IPS DF 6.9 (cell line): ENCODE data around the gene C6.

Source experiments
- DNase-seq: peaks from one replicate; pipeline ENCODE4 v3.0.0-alpha.2; 2013; ENCODE audit warnings: low read depth, low spot score
- H3K27ac ChIP-seq: one replicate; pipeline ENCODE4 v1.5.1; 2013; ENCODE audit warnings: low read length, control low read depth
- H3K27me3 ChIP-seq: 2 replicates; pipeline ENCODE4 v1.6.1; 2013; ENCODE audit warnings: mild to moderate bottlenecking, low read length; ENCODE audit not compliant: control insufficient read depth, insufficient read depth
- H3K36me3 ChIP-seq: 2 replicates; pipeline ENCODE4 v1.6.1; 2013; ENCODE audit warnings: low read length; ENCODE audit not compliant: control insufficient read depth, insufficient read depth
- H3K4me1 ChIP-seq: 2 replicates; pipeline ENCODE4 v1.6.1; 2013; ENCODE audit warnings: low read length; ENCODE audit not compliant: control insufficient read depth, insufficient read depth
- H3K4me3 ChIP-seq: 2 replicates; pipeline ENCODE4 v1.5.1; 2013; ENCODE audit warnings: mild to moderate bottlenecking, low read length
- H3K9me3 ChIP-seq: 2 replicates; pipeline ENCODE4 v1.6.1; 2013; ENCODE audit warnings: low read length, inconsistent platforms; ENCODE audit not compliant: control insufficient read depth, insufficient read depth
- WGBS: extraction: QIAGEN DNeasy Blood & Tissue Kit; methylation state at CpG from one replicate; pipeline ENCODE4 v1.1.7; 2013; ENCODE audit warnings: mixed read lengths, missing lambda C conversion rate; ENCODE audit not compliant: insufficient read length, insufficient coverage; 5-methylcytosine and 5-hydroxymethylcytosine counted together

Gene C6

DNA sequence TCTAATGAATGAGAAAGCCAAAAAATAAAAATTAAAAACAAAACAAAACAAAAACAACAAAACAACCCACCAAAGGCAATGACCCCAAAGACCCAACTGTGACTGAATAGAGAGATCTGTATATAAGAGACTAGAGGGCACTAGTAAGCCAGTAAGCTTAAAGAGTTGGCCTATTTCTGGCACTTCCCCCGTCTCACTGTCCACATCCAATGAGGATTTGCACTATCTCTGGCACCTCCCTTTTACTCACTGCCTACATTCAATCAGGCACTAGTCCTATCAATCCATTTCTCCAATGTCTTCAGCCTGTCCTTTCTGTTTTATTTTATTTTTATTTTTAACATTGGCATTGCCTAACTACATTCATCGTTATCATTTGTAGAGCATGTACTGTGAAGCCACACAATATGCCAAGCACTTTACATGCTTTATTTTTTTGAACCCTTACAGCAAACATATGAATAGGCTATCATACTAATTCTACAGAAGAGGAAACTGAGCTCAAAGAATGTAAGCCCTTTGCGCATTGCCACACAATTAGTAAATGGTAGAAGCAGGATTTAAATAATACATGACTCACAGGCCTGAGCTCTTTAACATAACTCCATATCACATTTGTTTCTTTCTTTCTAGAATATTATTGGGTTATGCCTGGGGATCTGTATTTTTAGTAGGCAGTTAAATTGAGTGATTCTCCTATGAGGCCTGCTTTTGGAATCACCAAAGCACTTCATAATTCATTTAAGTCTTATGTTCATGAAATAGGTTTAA lies 70.0 kb downstream of the C6 start:
- H3K36me3 ChIP-seq: no peaks in the 10 kb centered on the region
- H3K4me1 ChIP-seq: no peaks in the 10 kb centered on the region
- no peaks in the 10 kb centered on the region for H3K9me3 ChIP-seq
- DNase-seq: no peak
- H3K4me3 ChIP-seq: no peak overlapping the region
- WGBS: no CpG with 5 or more reads among the region's 3 CpGs
- H3K27me3 ChIP-seq: no peaks in the 10 kb centered on the region
- H3K27ac ChIP-seq: no peak overlapping the region

DNA sequence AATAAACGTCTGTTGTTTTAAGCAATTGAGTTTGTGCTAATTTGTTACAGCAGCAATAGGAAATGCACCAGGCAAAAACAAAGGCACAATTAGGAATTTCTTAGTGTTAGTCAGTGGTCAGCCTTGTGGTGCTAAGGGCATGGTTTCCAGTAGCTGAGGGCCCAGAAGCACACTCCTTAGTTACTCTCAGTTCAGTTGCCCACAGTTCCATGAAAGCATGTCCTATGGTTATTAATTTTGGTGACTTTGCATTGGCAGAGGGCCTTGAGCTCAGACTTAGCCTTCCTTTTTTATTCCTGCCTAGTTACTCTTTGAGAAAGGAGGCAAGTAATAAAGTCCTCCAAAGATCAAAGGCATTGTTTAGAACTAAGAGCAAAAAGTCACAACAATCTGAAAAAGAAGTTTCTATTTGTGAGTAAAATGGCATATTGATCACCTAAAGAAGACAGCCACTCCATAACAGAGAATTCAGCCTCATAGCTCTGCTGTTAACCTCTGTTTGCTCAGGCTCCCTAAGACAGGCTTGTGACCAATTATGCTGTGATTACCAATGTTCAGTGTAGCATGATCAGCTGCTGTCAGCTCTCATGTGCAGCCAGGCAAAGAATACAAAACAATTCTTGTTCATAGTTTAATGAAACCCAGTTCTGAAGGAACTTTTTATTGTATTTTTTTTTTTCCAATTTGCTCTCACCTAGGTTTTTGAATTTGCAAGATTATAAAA lies 85.2 kb downstream of the C6 start:
- Histone ChIP-seq H3K27ac (no peak overlapping the region), H3K36me3 (no peaks in the 10 kb centered on the region), H3K4me1 (no peaks in the 10 kb centered on the region), H3K27me3 (no peaks in the 10 kb centered on the region), H3K4me3 (no peak overlapping the region), H3K9me3 (no peaks in the 10 kb centered on the region)
- no CpG with 5 or more reads among the region's 1 CpG for WGBS
- no peak for DNase-seq

DNA sequence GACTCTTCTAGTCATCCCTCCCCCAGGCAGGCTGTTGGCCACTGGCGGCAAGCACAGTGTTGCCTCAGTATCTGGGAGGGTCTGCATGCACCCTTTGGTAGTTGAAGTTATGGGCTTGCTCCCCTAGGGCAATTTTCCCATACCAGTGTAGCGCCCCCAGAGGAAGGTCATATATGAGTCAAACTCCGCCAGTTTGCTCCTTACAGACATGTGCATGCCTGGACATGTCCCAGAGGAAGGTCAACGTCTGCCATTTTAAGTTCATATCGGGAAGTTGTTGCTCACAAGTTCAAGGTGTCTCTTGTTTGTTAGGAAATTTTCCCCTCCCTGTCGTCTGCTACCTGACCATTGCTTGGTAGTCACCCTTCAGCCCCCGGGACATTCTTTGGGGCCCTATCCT lies 90.9 kb downstream of the C6 start:
- Histone ChIP-seq H3K4me3 (no peak overlapping the region), H3K36me3 (no peaks in the 10 kb centered on the region), H3K27ac (no peak overlapping the region), H3K9me3 (no peaks in the 10 kb centered on the region), H3K4me1 (no peaks in the 10 kb centered on the region), H3K27me3 (no peaks in the 10 kb centered on the region)
- DNase-seq: peak; percentile 9
- no CpG with 5 or more reads among the region's 7 CpGs for WGBS

DNA sequence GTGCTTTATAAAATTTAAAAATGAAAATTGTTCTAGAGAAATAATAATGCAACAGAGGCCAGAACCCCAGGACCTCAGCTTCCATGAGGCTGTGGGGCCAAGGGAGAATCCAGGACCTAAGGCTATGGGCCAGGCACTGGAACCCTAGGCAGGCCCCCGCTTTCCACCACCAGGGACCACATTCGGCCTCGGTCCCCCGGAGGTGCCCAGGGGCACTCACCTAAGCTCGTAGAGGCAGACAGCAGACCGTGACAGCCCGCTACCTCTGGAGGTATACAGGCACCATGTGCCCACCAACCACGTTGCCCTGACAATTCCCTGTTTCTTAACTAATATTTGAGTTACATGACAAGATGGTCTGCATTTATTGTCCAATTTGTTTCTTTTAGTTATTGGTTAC lies 92.7 kb downstream of the C6 start:
- H3K36me3 ChIP-seq: no peaks in the 10 kb centered on the region
- H3K27me3 ChIP-seq: no peaks in the 10 kb centered on the region
- no peak for DNase-seq
- no CpG with 5 or more reads among the region's 8 CpGs for WGBS
- no peak overlapping the region for H3K27ac ChIP-seq
- no peak overlapping the region for H3K4me3 ChIP-seq
- H3K9me3 ChIP-seq: no peaks in the 10 kb centered on the region
- no peaks in the 10 kb centered on the region for H3K4me1 ChIP-seq

DNA sequence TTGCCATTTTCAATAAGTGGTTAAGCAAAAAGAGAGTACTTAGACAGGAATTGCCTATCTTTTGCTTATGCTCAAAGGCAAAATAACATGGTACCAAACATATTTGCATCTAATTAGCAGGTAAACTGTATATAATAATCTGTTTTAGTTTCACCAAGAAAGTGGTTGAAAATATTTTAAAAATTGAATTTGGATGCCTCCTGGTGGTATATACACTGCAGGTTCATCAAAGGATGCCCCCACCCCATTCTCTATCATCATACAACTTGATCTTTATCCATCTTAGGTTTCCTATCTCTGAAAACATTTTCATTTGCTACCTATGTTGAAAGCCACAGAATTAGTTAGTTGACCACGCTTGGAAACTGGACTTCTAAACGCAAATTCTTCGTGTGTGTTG lies 95.2 kb downstream of the C6 start:
- no CpG with 5 or more reads among the region's 3 CpGs for WGBS
- DNase-seq: no peak
- H3K4me1 ChIP-seq: no peaks in the 10 kb centered on the region
- no peaks in the 10 kb centered on the region for H3K9me3 ChIP-seq
- H3K36me3 ChIP-seq: no peaks in the 10 kb centered on the region
- no peaks in the 10 kb centered on the region for H3K27me3 ChIP-seq
- no peak overlapping the region for H3K4me3 ChIP-seq
- H3K27ac ChIP-seq: no peak overlapping the region

DNA sequence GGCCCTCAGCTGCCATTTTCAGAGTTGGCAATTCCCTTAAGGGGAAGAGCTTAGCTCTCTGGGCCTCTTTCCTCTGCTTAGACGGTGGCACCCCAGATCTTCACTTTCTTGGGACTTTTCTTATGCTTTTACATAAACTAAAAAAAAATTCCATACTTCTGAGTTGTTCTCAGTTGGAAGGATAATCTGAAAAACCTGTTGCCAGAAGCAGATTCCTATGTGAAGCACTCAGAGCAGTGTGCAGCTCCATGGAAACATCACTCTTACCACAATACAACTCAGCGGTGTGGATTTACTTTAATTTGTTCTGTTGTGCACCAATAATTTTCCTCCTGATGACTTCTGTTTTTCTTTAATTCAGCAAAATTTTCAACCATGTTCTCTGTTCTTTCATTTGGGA lies 98.1 kb downstream of the C6 start:
- DNase-seq: no peak
- no CpG with 5 or more reads among the region's 2 CpGs for WGBS

DNA sequence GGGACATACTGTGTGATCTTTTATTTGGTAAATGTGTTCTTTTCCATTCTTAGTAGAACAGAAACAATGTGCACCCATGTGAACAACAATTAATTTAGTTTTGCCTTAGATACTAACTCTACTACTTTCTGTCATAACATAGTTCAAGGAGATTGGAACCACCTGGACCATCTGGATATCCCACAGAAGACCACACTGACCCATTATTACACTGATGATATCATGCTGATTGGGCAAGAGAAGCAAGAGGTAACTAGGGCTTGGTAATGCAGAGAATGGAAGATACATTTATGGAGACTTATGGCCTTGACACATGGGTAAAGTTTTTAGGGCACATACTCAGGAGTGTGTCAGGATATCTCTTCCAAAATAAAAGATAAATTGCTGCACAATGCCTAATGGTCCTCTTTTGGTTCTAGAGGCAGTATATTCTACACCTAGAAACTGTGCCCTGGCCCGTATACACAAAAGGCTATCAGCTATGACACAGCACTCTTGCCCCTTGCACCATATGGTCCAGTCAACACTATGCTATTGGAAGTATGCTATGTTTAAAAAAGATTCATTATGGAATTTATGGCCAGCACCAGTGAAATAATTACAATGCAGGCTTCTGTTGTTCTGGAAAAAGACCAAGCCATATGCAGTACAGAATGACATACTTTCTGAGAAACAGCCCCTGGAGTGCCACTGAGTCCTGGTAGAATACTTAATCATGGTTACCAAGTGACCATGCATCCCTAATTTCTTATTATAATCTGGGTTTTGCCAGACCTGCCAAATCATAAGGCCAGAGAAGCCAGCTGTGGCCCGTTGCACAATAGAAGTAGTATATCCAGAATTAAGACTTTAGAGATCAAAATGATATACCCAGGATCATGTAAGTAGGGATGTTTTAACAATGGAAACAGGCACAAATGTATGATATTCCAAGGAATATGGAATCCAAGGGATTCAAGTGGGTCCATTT lies 100.6 kb downstream of the C6 start:
- no peak for DNase-seq
- Histone ChIP-seq H3K36me3 (no peaks in the 10 kb centered on the region), H3K27me3 (no peaks in the 10 kb centered on the region), H3K4me1 (no peaks in the 10 kb centered on the region), H3K4me3 (no peak overlapping the region), H3K9me3 (no peaks in the 10 kb centered on the region), H3K27ac (no peak overlapping the region)
- WGBS: no CpG with 5 or more reads among the region's 2 CpGs

More for the DNA sequence above, 98.1 kb downstream of the C6 start:
- no peaks in the 10 kb centered on the region for H3K27me3 ChIP-seq
- H3K27ac ChIP-seq: no peak overlapping the region
- no peaks in the 10 kb centered on the region for H3K36me3 ChIP-seq
- no peaks in the 10 kb centered on the region for H3K9me3 ChIP-seq
- H3K4me3 ChIP-seq: no peak overlapping the region
- no peaks in the 10 kb centered on the region for H3K4me1 ChIP-seq

DNA sequence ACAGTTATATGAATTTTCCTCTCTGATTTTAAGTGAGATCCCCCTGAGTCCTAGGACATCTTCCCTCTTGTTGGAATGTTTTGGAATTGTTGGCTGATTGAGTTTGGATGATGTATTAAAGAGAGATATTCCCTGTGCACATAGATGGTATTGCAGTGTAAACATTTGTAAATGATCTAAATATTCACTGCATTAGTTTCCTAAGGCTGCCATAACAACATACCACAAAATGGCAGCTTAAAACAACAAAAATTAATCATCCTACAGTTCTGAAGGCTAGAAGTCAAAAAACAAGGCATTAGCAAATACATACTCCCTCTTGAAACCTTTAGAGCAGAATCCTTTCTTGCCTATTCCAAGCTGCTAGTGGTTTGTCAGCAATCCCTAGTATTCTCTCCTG lies 104.1 kb downstream of the C6 start:
- Histone ChIP-seq H3K36me3 (no peaks in the 10 kb centered on the region), H3K4me1 (no peaks in the 10 kb centered on the region), H3K4me3 (no peak overlapping the region), H3K27ac (no peak overlapping the region), H3K9me3 (no peaks in the 10 kb centered on the region), H3K27me3 (no peaks in the 10 kb centered on the region)
- no peak for DNase-seq

DNA sequence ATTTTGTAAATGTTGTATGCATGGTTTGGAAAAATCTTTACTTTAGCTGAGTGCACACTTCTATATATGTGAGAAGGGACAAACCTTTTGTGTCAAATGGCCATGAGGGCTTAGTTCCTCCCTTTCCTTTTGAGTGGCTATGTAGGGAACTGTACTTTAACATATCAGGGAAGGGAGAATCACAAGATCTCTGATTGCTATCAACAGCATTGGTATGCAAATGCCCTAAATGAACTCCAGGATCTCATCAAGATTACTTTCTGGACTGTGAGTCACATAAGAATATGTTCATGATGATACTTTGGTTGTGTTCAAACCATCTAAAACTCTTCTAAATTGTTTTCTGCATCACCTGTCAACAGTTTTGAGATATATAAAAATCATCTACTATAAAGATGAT lies 111.0 kb downstream of the C6 start:
- Histone ChIP-seq H3K4me1 (no peaks in the 10 kb centered on the region), H3K27me3 (no peaks in the 10 kb centered on the region), H3K27ac (no peak overlapping the region), H3K4me3 (no peak overlapping the region), H3K36me3 (no peaks in the 10 kb centered on the region), H3K9me3 (no peaks in the 10 kb centered on the region)
- DNase-seq: no peak

DNA sequence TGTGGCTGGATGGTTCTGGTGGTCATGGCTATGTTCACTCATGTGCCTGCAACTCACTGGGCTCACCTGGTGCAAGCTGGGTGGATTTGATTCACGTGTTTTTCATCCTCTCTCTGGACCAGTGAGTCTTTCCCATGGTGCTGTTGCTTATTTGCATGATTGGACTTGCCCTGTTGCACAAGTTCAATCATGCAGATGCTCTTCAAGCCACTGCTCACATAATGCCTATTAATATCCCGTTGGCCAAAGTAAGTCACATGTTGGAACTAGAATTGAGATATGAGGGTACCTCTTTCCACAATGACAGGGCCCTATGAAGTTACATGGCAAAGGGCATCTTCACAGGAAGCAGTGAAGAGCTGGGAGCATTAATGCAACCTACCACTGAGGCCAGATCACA lies 115.7 kb downstream of the C6 start:
- no peaks in the 10 kb centered on the region for H3K4me1 ChIP-seq
- no CpG with 5 or more reads among the region's 2 CpGs for WGBS
- no peak for DNase-seq
- H3K27ac ChIP-seq: no peak overlapping the region
- no peaks in the 10 kb centered on the region for H3K27me3 ChIP-seq
- H3K9me3 ChIP-seq: no peaks in the 10 kb centered on the region
- H3K4me3 ChIP-seq: no peak overlapping the region
- H3K36me3 ChIP-seq: no peaks in the 10 kb centered on the region
